WTC11 (cell line): ENCODE measurements around the gene CTNNAL1.

Experiments
- ATF1 ChIP-seq: sonication (generic); formaldehyde crosslinking; IDR thresholded peaks from 2 replicates; pipeline ENCODE4 v1.8.1; 2023; ENCODE audit warnings: mild to moderate bottlenecking, moderate library complexity, missing genetic modification reagents
- ATF2 ChIP-seq: sonication (generic); formaldehyde crosslinking; IDR thresholded peaks from 2 replicates; pipeline ENCODE4 v1.8.1; 2022; ENCODE audit warnings: low read depth, missing genetic modification reagents, borderline replicate concordance
- CTCF ChIP-seq: fragments of 200-600 bp; IDR thresholded peaks from 2 replicates; pipeline ENCODE4 v1.8.0; 2022; ENCODE audit warnings: antibody characterized with exemption
- FOXK1 ChIP-seq: sonication (generic); formaldehyde crosslinking; IDR thresholded peaks from 2 replicates; pipeline ENCODE4 v1.8.0; 2022; ENCODE audit warnings: mild to moderate bottlenecking, moderate library complexity, missing genetic modification reagents
- FOXP1 ChIP-seq: sonication (generic); formaldehyde crosslinking; IDR thresholded peaks from 2 replicates; pipeline ENCODE4 v1.8.0; 2022; ENCODE audit warnings: missing genetic modification reagents, mild to moderate bottlenecking, moderate library complexity, borderline replicate concordance
- IRF1 ChIP-seq: sonication (generic); formaldehyde crosslinking; IDR thresholded peaks from 2 replicates; pipeline ENCODE4 v1.8.0; 2023; ENCODE audit warnings: missing genetic modification reagents
- JAZF1 ChIP-seq: fragments of 250-450 bp; sonication (Bioruptor Pico); IDR thresholded peaks from 2 replicates; pipeline ENCODE4 v1.9.0; 2021; ENCODE audit warnings: moderate library complexity, mild to moderate bottlenecking, inconsistent platforms
- JUN ChIP-seq: sonication (generic); formaldehyde crosslinking; IDR thresholded peaks from 2 replicates; pipeline ENCODE4 v1.8.0; 2023; ENCODE audit warnings: mild to moderate bottlenecking, missing genetic modification reagents
- MAX ChIP-seq: sonication (generic); formaldehyde crosslinking; IDR thresholded peaks from 2 replicates; pipeline ENCODE4 v1.8.0; 2022; ENCODE audit warnings: mild to moderate bottlenecking, missing genetic modification reagents
- NFYB ChIP-seq: sonication (generic); formaldehyde crosslinking; conservative IDR thresholded peaks from 2 replicates; pipeline ENCODE4 v1.8.0; 2022; ENCODE audit warnings: low read depth, missing genetic modification reagents
- USF2 ChIP-seq: sonication (generic); formaldehyde crosslinking; IDR thresholded peaks from 2 replicates; pipeline ENCODE4 v1.8.1; 2023; ENCODE audit warnings: mild to moderate bottlenecking, missing genetic modification reagents, moderate library complexity
- ZNF317 ChIP-seq: sonication (generic); formaldehyde crosslinking; IDR thresholded peaks from 2 replicates; pipeline ENCODE4 v1.8.1; 2023; ENCODE audit warnings: low read depth, mild to moderate bottlenecking, moderate library complexity, missing genetic modification reagents, borderline replicate concordance

- TF ChIP-seq CTCF, result no peak
- 0 out of 2 replicates have a peak, but pooled peaks have one; percentile 59 for TF ChIP-seq ATF1 (CRISPR knock-in tag)
- TF ChIP-seq JUN, result no peak
- no peak for TF ChIP-seq NFYB (CRISPR knock-in tag)
- no peak for TF ChIP-seq IRF1 (CRISPR knock-in tag)
- TF ChIP-seq JAZF1, result no peak
- peak; percentile 77 for TF ChIP-seq FOXK1 (CRISPR knock-in tag)
- TF ChIP-seq USF2, result no peak
- TF ChIP-seq ZNF317 (CRISPR knock-in tag), result peak; percentile 92
- 0 out of 2 replicates have a peak, but pooled peaks have one; percentile 27 for TF ChIP-seq FOXP1 (CRISPR knock-in tag)
- peak; percentile 67 for TF ChIP-seq MAX (CRISPR knock-in tag)
- TF ChIP-seq ATF2, result no peak
These were observed 79.5 kb downstream of the CTNNAL1 start, which contains the start of gene ELP1 for GRCh38 chr9:108933718-108934322.
